ENCODE data around the gene CKS1B. TPM values are rescaled to one million over a fixed set of nuclear protein-coding genes. Genes with fewer than 3 reads are reported as not detected.
"Not testable (repeated sequence)": the region's sequence is repeated elsewhere in the genome, so short reads cannot be mapped to it uniquely, and the experiment has no call there.

The CKS1B gene
- total RNA-seq, 6 experiments from 2014 or later, result 14.9 to 51.7 (median 23.1) TPM

- TF ChIP-seq POLR2A (IDR thresholded peaks at IDR 0.05), result no peak
- no peak for TF ChIP-seq CTCF (IDR thresholded peaks at IDR 0.05)
- Histone ChIP-seq H3K27ac (no peak overlapping the region), H3K9me3 (no peaks in the 10 kb centered on the region), H3K36me3 (peaks cover 0 to 12% (median 4%) of the 10 kb centered on the region in 4 donors), H3K4me1 (peaks cover 0 to 14% (median 0%) of the 10 kb centered on the region in 4 donors), H3K27me3 (no peaks in the 10 kb centered on the region), H3K4me3 (no peak overlapping the region)
- 90% methylated on average over 3 of the region's 3 CpGs for WGBS (ENCODE audit: insufficient coverage, low coverage, low lambda C conversion rate, missing lambda C conversion rate)
- intact Hi-C loops (cut with DNase I), result no loop called here
- DNase-seq (no peak), ATAC-seq (no peak)
Measured at GRCh38 chr1:154978360-154978759, 3.9 kb downstream of the CKS1B start.

DNA sequence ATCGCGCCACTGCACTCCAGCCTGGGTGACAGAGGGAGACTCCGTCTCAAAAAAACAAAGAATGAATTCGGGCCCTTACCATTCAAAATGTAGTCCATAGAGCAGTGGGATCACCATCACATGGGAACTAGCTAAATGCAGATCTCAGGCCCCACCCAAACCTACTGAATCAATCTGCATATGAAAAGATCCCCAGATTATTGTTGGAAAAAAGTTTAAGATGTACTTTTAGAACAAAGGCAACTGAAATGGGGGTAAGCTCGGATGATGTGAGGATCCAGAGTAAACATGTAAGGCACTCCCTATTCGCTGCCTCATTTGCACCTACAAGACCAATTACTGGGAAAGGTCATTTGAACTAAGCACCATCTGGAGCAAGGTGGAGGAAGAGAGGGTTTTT, 7.9 kb downstream of the CKS1B start:
- peaks cover 0 to 20% (median 4%) of the 10 kb centered on the region in 4 donors for H3K4me1 ChIP-seq
- 65% methylated on average over 5 of the region's 6 CpGs for WGBS (ENCODE audit: insufficient coverage, low coverage, low lambda C conversion rate, missing lambda C conversion rate)
- no peaks in the 10 kb centered on the region for H3K27me3 ChIP-seq
- no peak overlapping the region for H3K27ac ChIP-seq
- intact Hi-C loops (cut with DNase I), result loop anchor here in 1 of 2 donors (10.0 kb wide), 1 partner anchor 72 kb away; the partner anchor contains the start of gene ADAM15
- no peak for ATAC-seq
- H3K36me3 ChIP-seq, result peaks cover 0 to 12% (median 4%) of the 10 kb centered on the region in 4 donors
- H3K9me3 ChIP-seq, result no peaks in the 10 kb centered on the region
- TF ChIP-seq POLR2A (IDR thresholded peaks at IDR 0.05), result no peak
- H3K4me3 ChIP-seq, result peak overlapping the region in 1 of 3 donors; percentile 55
- no peak for DNase-seq

- peaks cover 0 to 11% (median 2%) of the 10 kb centered on the region in 4 donors for H3K36me3 ChIP-seq
- H3K4me3 ChIP-seq, result peak within 1 kb of the TSS; percentile 55 to 83 (median 75)
- no peaks in the 10 kb centered on the region for H3K27me3 ChIP-seq
- peaks cover 0 to 26% (median 4%) of the 10 kb centered on the region in 4 donors for H3K4me1 ChIP-seq
- intact Hi-C loops (cut with DNase I), result loop anchor here in 1 of 2 donors (10.0 kb wide), 1 partner anchor 72 kb away; the partner anchor contains the start of gene ADAM15
- no peaks in the 10 kb centered on the region for H3K9me3 ChIP-seq
- peak within 1 kb of the TSS; percentile 1 to 58 (median 35) for H3K27ac ChIP-seq
- 0% methylated on average over 26 of the region's 26 CpGs for WGBS (ENCODE audit: insufficient coverage, low coverage, low lambda C conversion rate, missing lambda C conversion rate)
- TF ChIP-seq CTCF (IDR thresholded peaks at IDR 0.05) (no peak), POLR2A (IDR thresholded peaks at IDR 0.05) (peak; percentile 32)
- DNase-seq, result peak; percentile 94 to 99 (median 96)
- peak; percentile 98 to 99 (median 98) for ATAC-seq
Measured at GRCh38 chr1:154982897-154983648, 8.6 kb downstream of the CKS1B start, which contains the start of gene FLAD1. Gene FLAD1, plus strand, starts transcription at chr1:154983344. Its CDS starts 351 bp downstream, at chr1:154983695.

GRCh38 chr1:154983776-154984466, 9.4 kb downstream of the CKS1B start:
- no peaks in the 10 kb centered on the region for H3K9me3 ChIP-seq
- no peak for ATAC-seq
- DNase-seq, result peak in 1 of 3 donors; percentile 42
- no peaks in the 10 kb centered on the region for H3K27me3 ChIP-seq
- TF ChIP-seq CTCF (IDR thresholded peaks at IDR 0.05) (no peak), POLR2A (IDR thresholded peaks at IDR 0.05) (no peak)
- intact Hi-C loops (cut with DNase I), result loop anchor here in 1 of 2 donors (10.0 kb wide), 1 partner anchor 71 kb away; the partner anchor contains the start of gene ADAM15
- peaks cover 0 to 28% (median 4%) of the 10 kb centered on the region in 4 donors for H3K4me1 ChIP-seq
- peaks cover 0 to 10% (median 0%) of the 10 kb centered on the region in 4 donors for H3K36me3 ChIP-seq
- H3K4me3 ChIP-seq, result peak overlapping the region; percentile 55 to 83 (median 75)
- 20% methylated on average over 14 of the region's 17 CpGs for WGBS (ENCODE audit: insufficient coverage, low coverage, low lambda C conversion rate, missing lambda C conversion rate)
- H3K27ac ChIP-seq, result peak overlapping the region in 2 of 3 donors; percentile 1 to 58

GRCh38 chr1:154986736-154987135, 12.3 kb downstream of the CKS1B start:
- H3K9me3 ChIP-seq, H3K4me3 ChIP-seq, H3K27me3 ChIP-seq, DNase-seq, H3K36me3 ChIP-seq, ATAC-seq: not testable (repeated sequence)
- Histone ChIP-seq H3K27ac (peak overlapping the region in 2 of 3 donors; percentile 44 to 86), H3K4me1 (peaks cover 0 to 32% (median 4%) of the 10 kb centered on the region in 4 donors)
- WGBS (ENCODE audit: insufficient coverage, low coverage, low lambda C conversion rate, missing lambda C conversion rate), result 77% methylated on average over 3 of the region's 4 CpGs
- intact Hi-C loops (cut with DNase I), result loop anchor here in 1 of 2 donors (10.0 kb wide), 1 partner anchor 68 kb away; the partner anchor contains the start of gene ADAM15
